HAP-1 (cell line): ENCODE data around the gene CDK19.
"Not testable (repeated sequence)": the region's sequence is repeated elsewhere in the genome, so short reads cannot be mapped to it uniquely, and the experiment has no call there.

Experiments
- DNase-seq, 2 experiments: peaks; one replicate each; pipeline ENCODE4 v3.0.0-alpha.2; 2016 to 2020; ENCODE audit warnings: low spot score in 2 of 2
- H3K27me3 ChIP-seq: fragments of 250-450 bp; sonication (Bioruptor Pico); 2 replicates; pipeline ENCODE4 v1.5.1; 2020; ENCODE audit warnings: low read depth, mild to moderate bottlenecking, moderate library complexity
- H3K36me3 ChIP-seq: fragments of 250-450 bp; sonication (Bioruptor Pico); replicated peaks from 2 replicates; pipeline ENCODE4 v1.5.1; 2020; ENCODE audit warnings: mild to moderate bottlenecking
- H3K4me1 ChIP-seq: fragments of 250-450 bp; sonication (Bioruptor Pico); 2 replicates; pipeline ENCODE4 v1.5.1; 2020; ENCODE audit warnings: mild to moderate bottlenecking
- H3K4me3 ChIP-seq: fragments of 250-450 bp; sonication (Bioruptor Pico); 2 replicates; pipeline ENCODE4 v1.5.1; 2020; ENCODE audit warnings: mild to moderate bottlenecking, moderate library complexity
- H3K9me3 ChIP-seq: fragments of 250-450 bp; sonication (Bioruptor Pico); 2 replicates; pipeline ENCODE4 v1.5.1; 2020; ENCODE audit warnings: mild to moderate bottlenecking, moderate library complexity
- in situ Hi-C: fragments of 300-500 bp; cut with MboI; formaldehyde crosslinking; loops from 3 replicates; pipeline ENCODE4 v1.14.3; 2020; ENCODE audit warnings: low sequenced_read_pairs, inconsistent platforms, mixed read lengths

Gene CDK19

DNA sequence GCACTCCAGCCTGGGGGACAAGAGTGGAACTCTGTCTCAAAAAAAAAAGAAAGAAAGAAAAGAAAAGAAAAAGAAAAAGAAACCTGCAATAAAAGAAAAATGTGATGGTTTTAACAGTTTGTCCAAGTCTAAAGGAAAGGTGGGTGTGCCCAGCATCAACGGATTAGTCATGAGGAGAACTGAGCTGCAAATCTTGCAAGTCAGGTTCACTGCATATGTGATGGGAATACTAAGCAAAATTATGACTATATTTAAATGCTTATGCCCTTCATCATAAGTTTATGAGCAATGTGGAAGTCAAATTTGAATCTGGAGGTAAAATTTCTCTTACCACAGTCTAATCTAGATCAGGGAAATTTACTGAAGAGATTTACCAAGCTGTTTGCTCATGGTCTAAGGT is 13.1 kb upstream of the CDK19 start:
- no peaks in the 10 kb centered on the region for H3K9me3 ChIP-seq
- H3K27me3 ChIP-seq = no peaks in the 10 kb centered on the region; the same call in 1 of the 2 replicates
- H3K4me3 ChIP-seq = no peak overlapping the region
- no peak for DNase-seq
- in situ Hi-C loops = no loop called here
- no peaks in the 10 kb centered on the region for H3K36me3 ChIP-seq
- H3K4me1 ChIP-seq = no peaks in the 10 kb centered on the region

DNA sequence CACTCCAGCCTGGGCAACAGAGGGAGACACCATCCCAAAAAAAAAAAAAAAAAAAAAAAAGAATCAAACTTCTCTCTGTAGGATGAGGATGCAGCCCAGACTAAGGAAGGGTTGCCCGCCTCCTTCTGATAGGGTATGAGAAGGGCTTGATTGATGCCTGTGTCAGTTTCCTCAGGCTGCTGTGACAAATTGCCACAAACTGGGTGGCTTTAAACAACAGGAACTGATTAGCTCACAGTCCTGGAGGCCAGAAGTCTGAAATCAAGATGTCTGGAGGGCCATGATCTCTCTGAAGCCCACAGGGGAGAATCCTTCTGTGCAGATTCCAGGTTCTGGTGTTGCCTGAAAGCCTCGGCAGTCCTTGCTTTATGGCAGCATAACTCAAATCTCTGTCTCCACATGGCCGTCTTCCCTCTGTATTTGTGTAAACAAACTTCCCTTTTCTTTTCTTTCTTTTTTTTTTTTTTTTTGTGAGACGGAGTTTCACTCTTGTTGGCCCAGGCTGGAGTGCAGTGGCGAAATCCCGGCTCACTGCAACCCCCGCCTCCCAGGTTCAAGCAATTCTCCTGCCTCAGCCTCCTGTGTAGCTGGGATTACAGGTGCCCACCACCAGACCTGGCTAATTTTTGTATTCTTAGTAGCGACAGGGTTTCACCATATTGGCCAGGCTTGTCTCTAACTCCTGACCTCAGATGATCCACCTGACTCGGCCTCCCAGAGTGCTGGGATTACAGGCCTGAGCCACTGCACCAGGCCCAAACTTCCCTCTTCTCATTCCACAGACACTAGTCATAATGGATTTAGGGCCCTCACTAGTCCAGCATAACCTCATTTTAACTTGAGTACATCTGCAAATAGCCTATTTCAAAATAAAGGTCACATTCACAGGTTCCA is 11.2 kb upstream of the CDK19 start:
- Histone ChIP-seq H3K9me3 (no peaks in the 10 kb centered on the region), H3K4me3 (no peak overlapping the region), H3K36me3 (no peaks in the 10 kb centered on the region), H3K4me1 (no peaks in the 10 kb centered on the region), H3K27me3 (no peaks in the 10 kb centered on the region; the same call in 1 of the 2 replicates)
- in situ Hi-C loops = no loop called here
- no peak for DNase-seq

DNA sequence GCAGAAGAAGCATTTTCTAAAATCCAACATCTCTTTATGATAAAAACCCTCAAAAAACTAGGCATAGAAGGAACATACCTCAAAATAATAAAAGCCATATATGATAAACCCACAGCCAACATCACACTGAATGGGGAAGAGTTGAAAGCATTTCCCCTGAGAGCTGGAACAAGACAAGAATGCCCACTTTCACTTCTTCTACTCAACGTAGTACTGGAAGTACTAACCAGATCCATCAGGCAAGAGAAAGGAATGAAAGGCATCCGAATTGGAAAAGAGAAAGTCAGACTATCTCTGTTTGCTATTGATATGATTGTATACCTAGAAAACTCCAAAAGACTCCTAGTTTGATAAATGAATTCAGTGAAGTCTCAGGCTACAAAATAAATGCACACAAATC is 7.9 kb upstream of the CDK19 start:
- Histone ChIP-seq H3K27me3 (no peaks in the 10 kb centered on the region; the same call in 1 of the 2 replicates), H3K9me3 (no peaks in the 10 kb centered on the region), H3K4me1 (no peaks in the 10 kb centered on the region), H3K4me3 (no peak overlapping the region), H3K36me3 (no peaks in the 10 kb centered on the region)
- in situ Hi-C loops = no loop called here
- no peak for DNase-seq

DNA sequence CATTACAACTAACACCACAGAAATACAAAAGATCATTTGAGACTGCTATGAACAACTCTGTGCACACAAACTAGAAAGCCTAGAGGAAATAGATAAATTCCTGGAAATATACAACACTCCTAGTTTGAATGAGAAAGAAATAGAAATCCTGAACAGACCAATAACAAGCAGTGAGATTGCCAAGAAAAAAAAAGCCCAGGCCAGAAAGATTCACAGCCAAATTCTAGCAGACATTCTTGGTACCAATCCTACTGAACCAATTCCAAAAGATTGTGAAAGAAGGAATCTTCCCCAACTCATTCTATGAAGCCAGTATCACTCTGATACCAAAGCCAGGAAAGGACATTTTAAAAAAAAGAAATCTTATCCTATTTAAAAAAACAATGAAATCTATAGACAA is 7.0 kb upstream of the CDK19 start:
- Histone ChIP-seq H3K36me3 (no peaks in the 10 kb centered on the region), H3K4me1 (no peaks in the 10 kb centered on the region), H3K9me3 (no peaks in the 10 kb centered on the region), H3K27me3 (no peaks in the 10 kb centered on the region; the same call in 1 of the 2 replicates), H3K4me3 (no peak overlapping the region)
- no peak for DNase-seq
- in situ Hi-C loops = no loop called here

DNA sequence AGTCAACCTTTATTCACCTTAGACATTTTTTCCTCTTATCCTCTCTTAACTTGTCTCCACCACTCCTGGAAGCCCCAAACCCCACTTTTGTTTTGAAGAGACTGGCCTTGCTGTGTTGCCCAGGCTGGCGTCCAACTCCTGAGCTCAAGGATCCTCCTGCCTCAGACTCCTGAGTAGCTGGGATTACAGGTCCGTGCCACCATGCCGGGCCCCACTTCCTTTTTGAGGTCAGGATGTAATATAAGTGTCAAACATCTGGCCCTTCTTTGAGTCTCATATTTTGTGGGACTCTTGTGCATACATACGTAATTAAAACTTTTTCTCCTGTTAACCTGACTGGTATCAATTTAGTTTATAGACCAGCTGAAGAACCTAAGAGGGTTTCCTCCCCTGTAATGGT is 1.4 kb upstream of the CDK19 start:
- no peak overlapping the region; the same call in 1 of the 2 replicates for H3K4me3 ChIP-seq
- H3K36me3 ChIP-seq = no peaks in the 10 kb centered on the region
- H3K9me3 ChIP-seq = no peaks in the 10 kb centered on the region
- no peaks in the 10 kb centered on the region for H3K27me3 ChIP-seq
- peaks cover 15% of the 10 kb centered on the region for H3K4me1 ChIP-seq
- peak in 1 of 2 experiments; percentile 45 for DNase-seq
- in situ Hi-C loops = loop anchor here (5.0 kb wide), 1 partner anchor 61 kb away; no protein-coding TSS in a partner anchor

DNA sequence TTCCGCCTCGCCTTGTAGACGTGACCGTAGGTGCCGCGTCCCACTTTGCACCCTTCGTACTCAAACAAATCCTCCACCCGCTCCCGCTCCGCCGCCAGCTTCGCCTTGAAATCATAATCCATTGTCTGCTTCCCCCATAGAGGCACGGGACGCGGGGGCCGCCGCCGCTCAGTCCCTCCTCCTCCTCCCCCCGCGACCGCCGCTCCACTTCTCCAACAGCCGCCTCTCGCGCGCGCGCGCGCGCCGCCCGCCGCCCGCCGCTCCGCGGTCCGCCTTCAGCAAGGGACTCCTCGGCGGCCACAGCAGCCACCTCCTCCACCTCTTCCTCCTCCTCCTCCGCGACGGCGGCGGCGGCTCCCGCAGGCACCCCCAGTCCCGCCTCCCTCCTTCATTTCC is 256 bp downstream of the CDK19 start:
- Histone ChIP-seq H3K36me3 (no peaks in the 10 kb centered on the region), H3K9me3 (no peaks in the 10 kb centered on the region), H3K4me3 (peak overlapping the region; percentile 77), H3K4me1 (peaks cover 15% of the 10 kb centered on the region), H3K27me3 (no peaks in the 10 kb centered on the region)
- DNase-seq = no peak
- in situ Hi-C loops = loop anchor here (5.0 kb wide), 1 partner anchor 62 kb away; no protein-coding TSS in a partner anchor

DNA sequence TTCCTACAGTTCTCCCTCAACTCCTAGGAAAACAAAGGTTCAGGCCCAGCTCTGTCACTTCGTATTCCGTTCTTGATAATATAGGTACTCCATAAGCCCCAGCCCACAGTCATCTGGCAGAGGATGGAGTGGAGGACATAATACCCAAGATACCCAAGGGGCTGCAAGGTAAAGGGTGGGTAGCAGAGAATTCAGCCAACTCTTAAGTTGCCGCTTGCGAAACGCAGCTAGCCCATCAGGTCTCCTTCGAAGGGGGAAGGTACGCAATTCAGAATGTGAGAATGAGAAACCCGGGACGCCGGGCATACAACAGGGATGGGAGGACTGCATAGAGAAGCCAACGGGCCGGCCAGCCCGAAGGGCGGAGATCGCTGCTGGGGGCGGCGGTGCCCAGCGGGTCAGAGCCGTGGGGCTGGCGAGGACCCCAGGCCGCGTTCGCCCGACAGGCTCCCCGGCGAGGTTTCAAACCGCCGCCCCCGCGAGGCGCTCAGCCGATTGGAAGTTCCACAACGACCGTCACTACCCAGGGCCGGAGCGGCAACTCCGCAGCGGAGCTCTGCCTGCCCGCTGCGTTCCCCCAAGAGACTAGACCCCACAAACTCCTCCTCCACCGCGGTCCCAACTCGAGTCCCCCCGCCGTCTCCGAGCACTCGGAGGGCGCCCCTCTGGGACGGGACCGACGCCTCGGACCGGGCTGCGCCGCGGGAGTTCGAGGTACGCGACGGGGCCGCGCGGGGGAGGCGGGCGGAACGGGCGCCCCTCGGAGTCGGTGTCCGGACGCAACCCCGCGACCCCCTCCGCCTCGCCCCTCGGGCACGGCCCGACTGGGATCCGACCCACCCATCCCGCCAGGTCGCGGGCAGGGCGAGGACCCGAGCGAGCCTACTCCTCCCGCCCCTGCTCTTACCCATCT is 911 bp downstream of the CDK19 start:
- peak in 1 of 2 experiments; percentile 58 for DNase-seq
- peaks cover 15% of the 10 kb centered on the region for H3K4me1 ChIP-seq
- H3K4me3 ChIP-seq = peak overlapping the region; percentile 77
- no peaks in the 10 kb centered on the region for H3K36me3 ChIP-seq
- no peaks in the 10 kb centered on the region for H3K9me3 ChIP-seq
- H3K27me3 ChIP-seq = no peaks in the 10 kb centered on the region
- in situ Hi-C loops = loop anchor here (5.0 kb wide), 1 partner anchor 63 kb away; no protein-coding TSS in a partner anchor

DNA sequence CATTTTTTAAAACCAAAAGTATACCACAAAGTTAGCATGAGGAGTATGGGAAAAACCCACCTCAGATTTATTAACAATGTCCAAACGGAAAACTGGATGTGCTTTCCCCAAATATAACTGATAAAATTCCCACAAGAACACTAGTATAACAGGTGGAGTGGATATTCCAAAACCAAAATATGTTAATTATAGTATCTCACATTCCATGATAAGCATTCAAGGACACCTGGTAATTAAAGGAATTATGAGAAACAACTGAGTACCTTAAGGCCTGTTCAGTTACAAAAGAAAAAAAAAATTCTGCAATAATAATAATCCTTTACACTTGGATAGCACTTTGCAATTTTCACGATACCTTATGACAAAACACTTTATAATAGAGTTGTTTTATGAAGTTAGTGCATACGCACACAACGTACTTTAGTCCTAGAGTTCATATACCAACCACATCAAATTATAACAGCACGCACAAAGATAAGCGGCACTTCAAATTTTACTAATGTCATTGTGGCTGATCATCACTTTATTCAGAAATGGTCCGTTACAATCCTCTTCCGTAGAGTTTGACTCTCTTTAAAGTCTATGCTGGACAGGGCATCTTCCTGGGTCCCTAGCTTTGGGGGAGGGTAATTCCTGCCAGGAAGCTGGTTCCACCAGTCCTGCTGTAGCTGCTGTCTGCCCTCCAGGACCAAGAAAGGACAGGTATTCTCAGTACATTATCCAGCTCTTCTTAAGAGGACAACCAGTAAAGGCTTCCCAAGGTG is 1.7 kb downstream of the CDK19 start:
- in situ Hi-C loops = no loop called here
- H3K4me3 ChIP-seq = peak overlapping the region; percentile 77
- no peaks in the 10 kb centered on the region for H3K9me3 ChIP-seq
- H3K27me3 ChIP-seq = no peaks in the 10 kb centered on the region
- H3K36me3 ChIP-seq = no peaks in the 10 kb centered on the region
- no peak for DNase-seq
- H3K4me1 ChIP-seq = peaks cover 15% of the 10 kb centered on the region

DNA sequence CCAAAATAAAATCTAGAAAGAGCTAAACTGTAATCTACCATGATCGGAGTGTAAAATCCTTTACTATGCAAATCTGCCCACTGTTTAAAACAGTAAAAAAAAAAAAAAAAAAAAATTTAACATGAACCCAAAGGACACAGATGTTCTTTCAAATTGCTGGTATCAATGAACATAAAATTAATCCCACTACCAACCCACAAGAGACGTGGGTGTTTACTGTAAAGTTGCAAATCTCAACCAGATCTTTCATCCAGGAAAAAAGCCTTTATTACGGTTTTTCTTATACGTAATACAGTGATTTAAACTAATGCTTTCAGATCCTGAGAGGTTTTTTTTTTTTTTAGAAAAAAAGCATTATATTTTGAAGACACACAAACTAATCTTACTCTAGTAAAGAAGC is 2.5 kb downstream of the CDK19 start:
- Histone ChIP-seq H3K4me1 (peaks cover 15% of the 10 kb centered on the region), H3K36me3 (no peaks in the 10 kb centered on the region), H3K4me3 (no peak overlapping the region), H3K9me3 (no peaks in the 10 kb centered on the region), H3K27me3 (no peaks in the 10 kb centered on the region)
- in situ Hi-C loops = no loop called here
- no peak for DNase-seq

DNA sequence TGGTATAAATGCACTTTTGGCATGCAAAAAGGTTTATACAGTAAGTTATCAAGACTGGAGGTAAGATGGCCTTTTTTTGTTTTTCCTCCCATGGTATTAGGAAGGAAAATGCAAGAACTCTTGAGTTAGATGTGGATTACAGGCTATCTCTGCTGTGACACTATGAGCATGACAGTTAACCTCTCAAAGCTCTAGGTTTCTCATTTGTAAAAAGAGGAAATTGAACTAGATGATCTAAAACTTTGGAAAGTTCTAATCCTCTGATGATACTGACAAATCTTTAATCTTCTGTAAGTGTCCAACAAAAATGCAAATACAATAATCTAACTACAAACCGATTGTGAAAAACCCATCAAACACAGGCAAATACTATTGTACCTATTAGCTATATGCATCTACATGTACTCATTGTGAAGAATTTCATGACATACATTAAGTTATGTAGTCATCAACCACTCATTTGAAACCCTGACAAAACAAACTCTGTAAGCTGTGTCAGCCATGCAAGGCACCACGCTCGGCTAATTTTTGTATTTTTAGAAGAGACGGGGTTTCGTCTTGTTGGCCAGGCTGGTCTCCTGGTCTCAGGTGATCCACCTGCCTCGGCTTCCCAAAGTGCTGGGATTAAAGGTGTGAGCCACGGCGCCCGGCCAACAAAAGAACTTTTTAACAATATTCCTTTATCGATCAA is 4.2 kb downstream of the CDK19 start:
- in situ Hi-C loops = no loop called here
- Histone ChIP-seq H3K4me3 (no peak overlapping the region), H3K9me3 (no peaks in the 10 kb centered on the region), H3K27me3 (no peaks in the 10 kb centered on the region), H3K4me1 (peaks cover 6% of the 10 kb centered on the region), H3K36me3 (no peaks in the 10 kb centered on the region)
- no peak for DNase-seq

DNA sequence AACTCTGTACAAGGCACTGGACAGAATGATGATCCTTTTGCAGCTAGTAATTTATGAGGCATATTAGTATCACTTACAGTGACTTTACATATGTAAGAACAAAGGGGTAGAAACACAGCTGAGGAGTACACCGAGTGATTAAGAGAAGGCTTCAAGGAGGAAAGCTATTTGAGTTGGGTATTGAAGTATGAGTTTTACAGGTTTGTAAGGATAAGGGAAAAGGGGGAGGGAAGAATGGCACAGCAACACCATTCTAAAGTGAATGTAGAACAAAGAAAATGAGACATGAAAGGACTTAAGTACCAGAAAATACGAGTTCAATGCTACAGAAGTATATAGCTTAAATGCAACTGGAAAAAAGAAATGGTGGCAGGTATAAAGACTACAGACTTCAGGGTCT is 5.5 kb downstream of the CDK19 start:
- no peak for DNase-seq
- H3K9me3 ChIP-seq = no peaks in the 10 kb centered on the region
- no peaks in the 10 kb centered on the region for H3K36me3 ChIP-seq
- H3K27me3 ChIP-seq = no peaks in the 10 kb centered on the region
- H3K4me3 ChIP-seq = no peak overlapping the region
- in situ Hi-C loops = no loop called here
- peaks cover 5% of the 10 kb centered on the region for H3K4me1 ChIP-seq

DNA sequence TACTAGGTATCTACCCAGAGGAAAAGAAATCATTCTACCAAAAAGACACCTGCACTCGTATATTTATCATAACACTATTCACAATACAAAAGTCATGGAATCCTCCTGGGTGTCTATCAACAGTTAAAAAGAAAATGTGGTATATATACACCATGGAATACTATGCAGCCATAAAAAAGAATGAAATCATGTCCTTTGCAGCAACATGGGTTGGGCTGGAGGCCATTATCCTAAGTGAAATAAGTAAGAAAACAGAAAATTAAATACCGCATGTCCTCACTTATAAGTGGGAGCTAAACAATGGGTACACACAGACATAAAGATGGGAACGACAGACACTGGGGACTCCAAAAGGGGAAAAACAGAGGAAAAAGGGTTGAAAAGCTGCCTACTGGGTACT is 13.1 kb downstream of the CDK19 start:
- H3K4me3 ChIP-seq, H3K27me3 ChIP-seq, DNase-seq, H3K36me3 ChIP-seq, in situ Hi-C loops, H3K9me3 ChIP-seq, H3K4me1 ChIP-seq: not testable (repeated sequence)

DNA sequence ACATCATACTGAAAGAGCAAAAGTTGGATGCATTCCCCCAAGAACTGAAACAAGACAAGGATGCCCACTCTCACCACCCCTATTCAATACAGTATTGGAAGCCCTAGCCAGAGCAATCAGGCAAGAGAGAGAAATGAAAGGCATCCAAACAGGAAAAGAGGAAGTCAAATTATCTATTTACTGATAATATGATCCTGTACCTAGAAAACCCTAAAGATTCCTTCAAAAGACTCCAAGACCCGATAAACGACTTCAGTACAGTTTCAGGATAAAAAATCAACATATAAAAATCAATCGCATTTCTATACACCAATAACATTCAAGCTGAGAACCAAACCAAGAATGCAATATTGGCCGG is 14.5 kb downstream of the CDK19 start:
- Histone ChIP-seq H3K9me3 (peaks cover 6% of the 10 kb centered on the region; the same call in 1 of the 2 replicates), H3K27me3 (no peaks in the 10 kb centered on the region), H3K4me3 (no peak overlapping the region), H3K36me3 (no peaks in the 10 kb centered on the region), H3K4me1 (peaks cover 4% of the 10 kb centered on the region; the same call in 1 of the 2 replicates)
- in situ Hi-C loops = no loop called here
- no peak for DNase-seq
